Hematopoietic multipotent progenitor cell treated with erythropoietin and hydrocortisone succinate and interleukin-3 and kit ligand, for 4 days (in vitro differentiated cells): ENCODE results near the gene RMC1.
"Not testable (repeated sequence)": the region's sequence is repeated elsewhere in the genome, so short reads cannot be mapped to it uniquely, and the experiment has no call there.

Experiments used
- DNase-seq: peaks from one replicate; pipeline ENCODE4 v3.0.0-alpha.2; 2015

The RMC1 gene

GRCh38 chr18:23567671-23568070, 64.4 kb downstream of the RMC1 start:
- DNase-seq = no peak

- DNase-seq = peak; percentile 18
Observed at GRCh38 chr18:23568281-23569138, 65.2 kb downstream of the RMC1 start.

GRCh38 chr18:23569299-23570063, 66.2 kb downstream of the RMC1 start:
- DNase-seq = no peak

- no peak for DNase-seq
Observed at GRCh38 chr18:23570912-23571504, 67.7 kb downstream of the RMC1 start.

GRCh38 chr18:23572012-23572411, 68.7 kb downstream of the RMC1 start:
- DNase-seq = no peak

GRCh38 chr18:23572570-23572969, 69.3 kb downstream of the RMC1 start:
- no peak for DNase-seq

- DNase-seq = no peak
Observed at GRCh38 chr18:23573020-23573419, 69.7 kb downstream of the RMC1 start.

GRCh38 chr18:23573626-23574431, 70.5 kb downstream of the RMC1 start:
- DNase-seq = no peak

GRCh38 chr18:23574611-23575308, 71.4 kb downstream of the RMC1 start:
- no peak for DNase-seq

GRCh38 chr18:23575309-23575651, 72.0 kb downstream of the RMC1 start:
- DNase-seq = no peak

GRCh38 chr18:23577521-23577920, 74.2 kb downstream of the RMC1 start:
- DNase-seq = not testable (repeated sequence)

- DNase-seq = no peak
Observed at GRCh38 chr18:23578067-23578701, 74.9 kb downstream of the RMC1 start.

GRCh38 chr18:23578891-23579653, 75.8 kb downstream of the RMC1 start:
- DNase-seq = peak; percentile 37

GRCh38 chr18:23580677-23581367, 77.5 kb downstream of the RMC1 start:
- DNase-seq = no peak
